ENCODE results near the gene UNC119B.

The UNC119B gene

GRCh38 chr12:120737557-120738251 is 27.4 kb downstream of the UNC119B start:
- TF ChIP-seq, protein P1, sequence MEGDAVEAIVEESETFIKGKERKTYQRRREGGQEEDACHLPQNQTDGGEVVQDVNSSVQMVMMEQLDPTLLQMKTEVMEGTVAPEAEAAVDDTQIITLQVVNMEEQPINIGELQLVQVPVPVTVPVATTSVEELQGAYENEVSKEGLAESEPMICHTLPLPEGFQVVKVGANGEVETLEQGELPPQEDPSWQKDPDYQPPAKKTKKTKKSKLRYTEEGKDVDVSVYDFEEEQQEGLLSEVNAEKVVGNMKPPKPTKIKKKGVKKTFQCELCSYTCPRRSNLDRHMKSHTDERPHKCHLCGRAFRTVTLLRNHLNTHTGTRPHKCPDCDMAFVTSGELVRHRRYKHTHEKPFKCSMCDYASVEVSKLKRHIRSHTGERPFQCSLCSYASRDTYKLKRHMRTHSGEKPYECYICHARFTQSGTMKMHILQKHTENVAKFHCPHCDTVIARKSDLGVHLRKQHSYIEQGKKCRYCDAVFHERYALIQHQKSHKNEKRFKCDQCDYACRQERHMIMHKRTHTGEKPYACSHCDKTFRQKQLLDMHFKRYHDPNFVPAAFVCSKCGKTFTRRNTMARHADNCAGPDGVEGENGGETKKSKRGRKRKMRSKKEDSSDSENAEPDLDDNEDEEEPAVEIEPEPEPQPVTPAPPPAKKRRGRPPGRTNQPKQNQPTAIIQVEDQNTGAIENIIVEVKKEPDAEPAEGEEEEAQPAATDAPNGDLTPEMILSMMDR (IDR thresholded peaks at IDR 0.05): peak; percentile 35
- Mint-ChIP-seq H3K27ac (no peak overlapping the region), H3K36me3 (ENCODE audit: low read depth) (peaks cover 13% of the 10 kb centered on the region), H3K4me3 (no peak overlapping the region), H3K4me1 (no peaks in the 10 kb centered on the region), H3K27me3 (ENCODE audit: low read depth, poor library complexity) (no peaks in the 10 kb centered on the region), H3K9me3 (peaks cover 13% of the 10 kb centered on the region)
- peak; percentile 38 for DNase-seq

GRCh38 chr12:120738252-120739030 is 28.2 kb downstream of the UNC119B start:
- Mint-ChIP-seq H3K36me3 (ENCODE audit: low read depth) (peaks cover 11% of the 10 kb centered on the region), H3K27ac (no peak overlapping the region), H3K4me1 (no peaks in the 10 kb centered on the region)

DNA sequence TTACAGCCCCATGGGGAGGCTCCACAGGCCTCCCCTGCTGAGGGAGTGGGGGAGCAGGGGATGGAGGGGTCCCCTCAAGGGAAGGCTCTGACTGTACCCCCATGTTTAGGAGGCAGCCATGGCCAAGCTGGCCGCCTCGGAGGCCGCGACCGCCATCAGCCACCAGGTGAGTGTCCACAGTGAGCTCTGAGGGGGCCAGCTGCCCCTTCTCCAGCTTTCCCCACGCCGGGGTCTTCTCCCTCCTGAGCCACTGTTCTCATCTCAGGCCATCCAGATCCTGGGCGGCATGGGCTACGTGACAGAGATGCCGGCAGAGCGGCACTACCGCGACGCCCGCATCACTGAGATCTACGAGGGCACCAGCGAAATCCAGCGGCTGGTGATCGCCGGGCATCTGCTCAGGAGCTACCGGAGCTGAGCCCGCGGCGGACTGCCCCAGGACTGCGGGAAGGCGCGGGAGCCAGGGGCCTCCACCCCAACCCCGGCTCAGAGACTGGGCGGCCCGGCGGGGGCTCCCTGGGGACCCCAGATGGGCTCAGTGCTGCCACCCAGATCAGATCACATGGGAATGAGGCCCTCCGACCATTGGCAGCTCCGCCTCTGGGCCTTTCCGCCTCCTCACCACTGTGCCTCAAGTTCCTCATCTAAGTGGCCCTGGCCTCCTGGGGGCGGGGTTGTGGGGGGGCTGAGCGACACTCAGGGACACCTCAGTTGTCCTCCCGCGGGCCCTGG is 28.9 kb downstream of the UNC119B start:
- no peak for DNase-seq
- TF ChIP-seq, protein P1 (IDR thresholded peaks at IDR 0.05): no peak
- Mint-ChIP-seq H3K4me1 (no peaks in the 10 kb centered on the region), H3K36me3 (ENCODE audit: low read depth) (peaks cover 3% of the 10 kb centered on the region), H3K4me3 (no peak overlapping the region), H3K27me3 (ENCODE audit: low read depth, poor library complexity) (no peaks in the 10 kb centered on the region), H3K27ac (no peak overlapping the region), H3K9me3 (peaks cover 2% of the 10 kb centered on the region)

More at GRCh38 chr12:120738252-120739030, 28.2 kb downstream of the UNC119B start:
- no peak overlapping the region for H3K4me3 Mint-ChIP-seq
- TF ChIP-seq, protein P1 (IDR thresholded peaks at IDR 0.05): no peak
- peaks cover 9% of the 10 kb centered on the region for H3K9me3 Mint-ChIP-seq
- H3K27me3 Mint-ChIP-seq (ENCODE audit: low read depth, poor library complexity): no peaks in the 10 kb centered on the region
- DNase-seq: no peak

GRCh38 chr12:120739821-120740613 is 29.8 kb downstream of the UNC119B start:
- DNase-seq: no peak
- H3K9me3 Mint-ChIP-seq: no peaks in the 10 kb centered on the region
- peaks cover 5% of the 10 kb centered on the region for H3K4me1 Mint-ChIP-seq
- no peak overlapping the region for H3K27ac Mint-ChIP-seq
- H3K27me3 Mint-ChIP-seq (ENCODE audit: low read depth, poor library complexity): no peaks in the 10 kb centered on the region
- H3K4me3 Mint-ChIP-seq: no peak overlapping the region
- TF ChIP-seq, protein P1 (IDR thresholded peaks at IDR 0.05): no peak
- H3K36me3 Mint-ChIP-seq (ENCODE audit: low read depth): no peaks in the 10 kb centered on the region

- H3K4me1 Mint-ChIP-seq: peaks cover 13% of the 10 kb centered on the region
- no peaks in the 10 kb centered on the region for H3K36me3 Mint-ChIP-seq (ENCODE audit: low read depth)
- H3K4me3 Mint-ChIP-seq: no peak overlapping the region
- TF ChIP-seq, protein P1 (IDR thresholded peaks at IDR 0.05): no peak
- H3K27ac Mint-ChIP-seq: no peak overlapping the region
- no peak for DNase-seq
- no peaks in the 10 kb centered on the region for H3K9me3 Mint-ChIP-seq
- H3K27me3 Mint-ChIP-seq (ENCODE audit: low read depth, poor library complexity): no peaks in the 10 kb centered on the region
Measured at GRCh38 chr12:120740871-120741270, 30.6 kb downstream of the UNC119B start.
